Liver (tissue), 10 donors: ENCODE data around the gene TDRD5. TPM values are rescaled to one million over a fixed set of nuclear protein-coding genes. Genes with fewer than 3 reads are reported as not detected.

Experiments
- DNase-seq: peaks from one replicate; pipeline ENCODE4 v3.0.0-alpha.2; 2017; ENCODE audit warnings: low spot score
- H3K27ac ChIP-seq, 2 donors: one replicate each; pipeline ENCODE4 v1.7.0; 2013; ENCODE audit warnings: inconsistent platforms in 2 of 2, low read length in 2 of 2, control low read depth in 1 of 2, low read depth in 1 of 2, mild to moderate bottlenecking in 1 of 2
- H3K27me3 ChIP-seq, 4 donors: one replicate each; pipeline versions ENCODE4 v1.6.1 to v1.7.0; 2013; ENCODE audit warnings: low read length in 3 of 4, inconsistent platforms in 1 of 4, mild to moderate bottlenecking in 1 of 4, moderate library complexity in 1 of 4; ENCODE audit not compliant: control insufficient read depth in 4 of 4, insufficient read depth in 4 of 4
- H3K36me3 ChIP-seq, 4 donors: one replicate each; pipeline versions ENCODE4 v1.6.1 to v1.7.0; 2013; ENCODE audit warnings: low read length in 3 of 4, mild to moderate bottlenecking in 3 of 4, low read depth in 1 of 4, moderate library complexity in 1 of 4; ENCODE audit not compliant: control insufficient read depth in 4 of 4, insufficient read depth in 3 of 4
- H3K4me1 ChIP-seq, 4 donors: one replicate each; pipeline versions ENCODE4 v1.6.1 to v1.7.0; 2013; ENCODE audit warnings: low read length in 3 of 4, mild to moderate bottlenecking in 3 of 4, moderate library complexity in 1 of 4; ENCODE audit not compliant: control insufficient read depth in 4 of 4, insufficient read depth in 4 of 4
- H3K4me3 ChIP-seq, 3 donors: one replicate each; pipeline versions ENCODE4 v1.6.1 to v1.7.0; 2013; ENCODE audit warnings: low read length in 3 of 3, control low read depth in 1 of 3, low read depth in 1 of 3, mild to moderate bottlenecking in 1 of 3
- H3K9ac ChIP-seq, 2 donors: one replicate each; pipeline ENCODE4 v1.7.0; 2013; ENCODE audit warnings: low read length in 2 of 2, mild to moderate bottlenecking in 2 of 2, moderate library complexity in 2 of 2, control low read depth in 1 of 2, low read depth in 1 of 2
- H3K9me3 ChIP-seq, 4 donors: one replicate each; pipeline versions ENCODE4 v1.6.1 to v1.7.0; 2013; ENCODE audit warnings: low read length in 3 of 4; ENCODE audit not compliant: control insufficient read depth in 4 of 4
- EGR1 ChIP-seq, 2 donors: IDR thresholded peaks; 2 replicates each; pipeline ENCODE4 v1.6.1; 2016 to 2018; ENCODE audit warnings: antibody characterized with exemption in 2 of 2, low read depth in 2 of 2
- MAX ChIP-seq: IDR thresholded peaks from 2 replicates; pipeline ENCODE4 v1.6.1; 2016; ENCODE audit warnings: antibody characterized with exemption
- REST ChIP-seq: IDR thresholded peaks from 2 replicates; pipeline ENCODE4 v1.6.1; 2016; ENCODE audit warnings: antibody characterized with exemption, mild to moderate bottlenecking
- RXRA ChIP-seq, 2 donors: IDR thresholded peaks; 2 replicates each; pipeline ENCODE4 v1.6.1; 2017 to 2018; ENCODE audit warnings: antibody characterized with exemption in 2 of 2, mild to moderate bottlenecking in 1 of 2
- WGBS: extraction: QIAGEN DNeasy Blood & Tissue Kit; methylation state at CpG from one replicate; pipeline ENCODE4 v1.1.7; 2013; 5-methylcytosine and 5-hydroxymethylcytosine counted together
- polyA plus RNA-seq, 2 donors: library from polyadenylated mRNA; stranded (reverse) in 1 of 2; unstranded in 1 of 2; fragments of 200-250 nt in 1 of 2; fragments of >200 nt in 1 of 2; fragmentation: Nextera tagmentation in 1 of 2; extraction: Ambion mirVana in 1 of 2; gene quantifications; one replicate each; pipeline versions ENCODE4 v1.2.1 to v1.2.3, GENCODE V29; 2013 to 2015
- small RNA-seq: library from RNA; depleted of rRNA; stranded (forward); fragments of <200 nt; gene quantifications from one replicate; pipeline ENCODE3, GENCODE V24; 2014
- total RNA-seq, 2 donors: library from RNA; depleted of rRNA; stranded (reverse); fragments of >200 nt; gene quantifications; one replicate each; pipeline ENCODE4 v1.2.3, GENCODE V29; 2014
- donor health status: healthy.
- donor health status: healthy.
- donor health status: healthy.
- donor health status: healthy.
- donor health status: healthy.

Gene TDRD5
- total and polyA plus RNA-seq, 4 donors: not detected

DNA sequence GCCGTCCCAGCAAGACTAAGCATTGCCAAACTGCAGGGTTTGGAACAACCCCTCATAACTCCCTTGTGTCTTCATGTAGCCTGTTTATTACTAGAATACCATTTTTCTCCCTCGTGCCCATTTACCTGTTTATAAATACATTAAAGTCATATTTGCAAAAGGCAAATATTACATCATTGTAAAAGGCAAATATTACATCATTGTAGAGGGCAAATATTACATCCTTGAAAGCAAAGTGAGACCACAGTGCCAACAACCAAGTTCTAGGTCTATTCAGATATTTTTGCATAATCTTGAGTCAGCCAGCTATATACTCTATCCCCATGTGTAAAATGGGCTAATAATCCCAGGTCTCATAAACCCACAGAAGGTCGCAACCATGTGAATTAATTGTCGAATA is 140.0 kb downstream of the TDRD5 start:
- no peaks in the 10 kb centered on the region for H3K9me3 ChIP-seq
- TF ChIP-seq MAX (no peak), EGR1 (IDR thresholded peaks at IDR 0.05; ENCODE audit: low read depth in 2 of 2) (no peak), RXRA (IDR thresholded peaks at IDR 0.05) (no peak), REST (no peak)
- DNase-seq: no peak
- H3K36me3 ChIP-seq: no peaks in the 10 kb centered on the region
- WGBS: 74% methylated on average over 4 of the region's 4 CpGs
- no peaks in the 10 kb centered on the region for H3K4me1 ChIP-seq
- H3K27ac ChIP-seq: no peak overlapping the region
- no peaks in the 10 kb centered on the region for H3K27me3 ChIP-seq
- H3K4me3 ChIP-seq: no peak overlapping the region
- H3K9ac ChIP-seq: no peak overlapping the region

Small RNA genes lying within 50 kb of the gene (small RNA-seq; reads per million reads assigned to genes)
- gene RNU5F-2P: 0.13 reads per million

Other genes with a start within 250 kb of the TDRD5 start
- under 1 TPM in 1 of 2 donors, not detected in 1; 0.25 TPM for gene AXDND1, start 225.9 kb upstream of the TDRD5 start, total RNA-seq
- gene AXDND1, start 225.9 kb upstream of the TDRD5 start, polyA plus RNA-seq: not detected
- gene NPHS2, start 15.9 kb upstream of the TDRD5 start, total RNA-seq: not detected
- not detected for gene NPHS2, start 15.9 kb upstream of the TDRD5 start, polyA plus RNA-seq
- not detected for gene FAM163A, start 151.5 kb downstream of the TDRD5 start, total RNA-seq
- gene FAM163A, start 151.5 kb downstream of the TDRD5 start, polyA plus RNA-seq: under 1 TPM in 1 of 2 donors, not detected in 1; 0.07 TPM